Uterus (tissue), 2 donors: ENCODE measurements around the gene KRTAP1-1.
"Not testable (repeated sequence)": the region's sequence is repeated elsewhere in the genome, so short reads cannot be mapped to it uniquely, and the experiment has no call there.

Experiments
- CTCF ChIP-seq, 4 experiments: fragments of 200-600 bp in 2 of 4; fragments of 450-650 bp in 2 of 4; sonication (generic) in 2 of 4; IDR thresholded peaks; one replicate each; pipeline ENCODE4 v1.5.1; 2016 to 2019; ENCODE audit warnings: antibody characterized with exemption in 4 of 4, mild to moderate bottlenecking in 2 of 4, moderate library complexity in 1 of 4
- POLR2A ChIP-seq, 2 donors: fragments of 450-650 bp; IDR thresholded peaks; one replicate each; pipeline ENCODE4 v1.6.1; 2016; ENCODE audit warnings: antibody characterized with exemption in 2 of 2, mild to moderate bottlenecking in 1 of 2, moderate library complexity in 1 of 2

DNA sequence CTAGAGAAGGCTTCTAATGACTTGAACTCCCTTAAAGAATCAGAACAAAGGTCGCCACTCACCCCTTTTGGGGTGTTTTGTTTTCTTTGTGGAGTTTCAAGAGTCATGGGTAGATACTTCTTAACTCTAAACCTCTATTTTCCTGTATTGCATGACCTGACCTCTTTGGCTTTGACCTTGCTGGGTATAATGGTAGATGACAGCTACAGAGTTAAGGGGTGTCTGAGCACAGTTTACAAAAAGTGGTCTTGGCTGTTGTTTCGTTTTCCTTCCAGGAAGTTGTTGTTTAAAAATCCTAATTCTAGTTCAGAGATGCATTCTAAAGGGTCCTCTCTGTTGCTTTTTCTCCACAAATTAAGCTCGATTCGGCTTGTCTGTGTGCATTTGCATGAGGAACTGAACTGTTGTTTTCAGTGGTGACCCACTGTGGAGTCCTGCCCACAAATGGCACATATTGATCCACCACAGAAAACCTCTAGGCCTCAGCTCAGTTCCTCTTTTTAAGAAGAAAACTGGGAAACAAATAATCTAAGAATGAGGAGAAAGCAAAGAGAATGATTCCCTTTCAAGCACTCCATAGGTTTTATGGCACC is 47.6 kb upstream of the KRTAP1-1 start:
- not testable (repeated sequence) for TF ChIP-seq CTCF, POLR2A (IDR thresholded peaks at IDR 0.05)
